DMS53 (cell line): ENCODE results near the gene SRM.
A peak's percentile ranks its signal among the peaks of the same experiment; 100 is the strongest.
"Not testable (repeated sequence)": the region's sequence is repeated elsewhere in the genome, so short reads cannot be mapped to it uniquely, and the experiment has no call there.

ENCODE experiments used
- DNase-seq: peaks from one replicate; lab custom pipeline; 2025; lab: John Stamatoyannopoulos, UW

SRM gene

DNA sequence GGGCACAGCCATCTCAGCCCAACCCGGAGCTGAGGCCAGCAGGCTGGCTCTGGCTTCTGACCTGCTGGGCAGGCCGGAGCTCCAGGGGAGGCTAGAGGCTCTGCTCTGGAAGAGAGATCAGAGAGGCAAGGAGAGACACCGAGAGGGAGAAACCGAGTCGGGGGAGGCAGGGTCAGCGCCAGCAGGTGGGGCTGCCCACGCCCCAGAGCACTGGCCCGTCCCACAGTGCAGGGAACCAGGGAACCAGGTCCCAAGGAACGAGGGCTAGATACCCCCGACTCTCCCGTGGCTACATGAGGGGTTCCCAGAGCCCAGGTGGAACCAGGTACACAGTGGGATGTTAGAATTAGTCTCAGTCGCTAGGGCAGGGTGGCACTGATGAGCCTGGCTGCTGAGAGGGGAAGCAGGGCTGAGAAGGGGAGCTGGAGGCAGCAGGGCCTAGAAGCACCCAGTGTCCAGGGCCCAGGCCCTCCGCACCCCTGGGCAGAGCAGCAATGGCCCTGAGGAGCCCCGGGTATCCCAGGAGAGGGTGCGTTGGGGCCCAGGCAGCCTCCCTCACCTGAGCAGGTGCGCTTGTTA, 14.9 kb downstream of the SRM start:
- DNase-seq = no peak

DNA sequence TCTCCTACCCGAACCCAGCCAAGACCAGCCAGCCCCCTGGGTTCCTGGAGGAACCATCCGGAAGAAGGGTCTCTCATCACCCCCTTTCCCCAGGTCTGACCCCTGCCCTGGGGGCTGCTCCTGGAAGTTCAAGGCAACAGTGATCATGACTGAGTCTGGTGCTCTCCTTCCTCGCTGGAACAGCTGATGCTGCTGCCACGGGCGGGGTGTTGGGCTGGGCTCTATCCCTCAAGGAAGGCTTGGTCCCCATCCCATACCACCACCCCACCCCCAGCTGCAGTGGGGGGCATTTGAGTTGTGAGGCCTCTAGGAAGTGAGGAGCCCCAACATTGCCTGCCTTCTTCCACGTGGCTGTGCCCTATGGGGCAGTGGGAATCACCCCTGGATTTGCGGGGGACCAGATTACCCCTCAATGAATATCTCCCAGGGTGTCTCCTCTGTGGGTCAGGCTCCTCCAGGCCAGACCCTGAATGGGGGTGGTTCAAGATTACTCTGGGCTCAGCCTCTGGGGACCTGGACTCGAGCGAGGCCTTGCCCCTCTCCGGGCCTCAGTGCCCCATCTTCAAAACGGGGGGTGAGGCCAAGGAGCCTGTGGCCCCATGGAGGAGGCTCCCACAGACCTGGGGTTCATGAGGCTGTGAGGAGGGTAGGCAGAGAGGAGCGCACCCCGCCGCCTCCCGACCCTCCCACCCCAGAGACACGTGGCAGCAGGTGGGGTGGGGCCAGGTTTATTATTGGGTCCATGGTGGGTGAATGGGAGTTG, 15.6 kb downstream of the SRM start:
- DNase-seq = no peak

DNA sequence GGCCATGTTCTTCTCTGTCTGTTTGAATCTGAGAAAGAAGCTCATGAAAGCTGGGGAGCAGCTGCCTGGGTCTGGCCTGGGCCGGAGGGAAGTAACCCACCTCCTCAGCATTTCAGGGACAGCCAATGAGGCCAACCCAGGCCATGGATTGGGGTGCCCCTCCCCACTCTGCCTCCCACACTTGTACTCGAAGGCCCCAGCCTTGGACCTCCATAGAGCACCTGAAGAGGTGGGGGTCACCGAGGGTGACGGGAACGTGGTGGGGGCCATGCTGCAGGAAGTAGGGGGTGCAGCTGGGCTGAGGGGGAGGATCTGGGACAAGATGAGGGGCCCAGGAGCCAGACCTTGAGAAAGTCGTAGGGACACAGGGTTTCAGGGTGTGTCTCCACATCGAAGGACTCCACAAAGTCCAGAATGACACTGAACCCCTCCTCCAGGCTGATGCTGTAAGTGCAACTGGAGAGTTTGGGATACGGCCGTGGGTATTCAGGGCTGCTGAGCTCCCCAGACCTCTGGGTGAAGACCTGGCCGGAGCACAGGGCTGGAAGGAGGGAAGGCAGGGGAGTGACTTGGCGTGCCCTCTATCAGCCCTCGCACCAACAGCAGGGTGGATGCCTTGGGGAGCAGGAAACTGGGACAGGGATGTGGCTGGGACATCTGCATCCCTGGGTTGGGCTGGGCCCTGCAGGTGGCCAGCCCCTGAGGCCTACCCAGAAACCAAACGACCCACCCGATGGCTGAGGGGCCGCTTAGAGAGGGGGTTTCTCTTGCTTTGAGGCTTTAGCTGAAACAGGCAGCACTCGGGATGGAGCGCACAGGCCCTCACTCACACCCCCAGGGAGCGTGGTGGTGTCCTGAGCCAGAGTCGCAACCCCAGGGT, 16.6 kb downstream of the SRM start:
- no peak for DNase-seq

DNA sequence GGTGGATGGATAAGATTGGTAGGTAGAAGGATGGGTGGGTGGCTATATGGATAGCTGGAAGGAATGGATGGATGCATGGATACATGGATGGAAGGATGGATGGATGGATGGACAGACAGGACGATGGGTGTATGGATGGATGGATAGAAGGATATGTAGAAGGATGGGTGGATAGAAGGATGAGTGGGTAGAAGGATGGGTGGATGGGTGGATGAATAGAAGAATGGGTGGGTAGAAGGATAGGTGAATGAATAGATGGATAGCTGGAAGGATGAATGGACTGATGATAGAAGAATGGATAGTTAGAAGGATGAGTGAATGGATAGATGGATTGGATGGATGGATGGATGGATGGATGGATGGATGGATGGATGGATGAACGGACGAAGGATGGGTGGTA, 17.8 kb downstream of the SRM start:
- DNase-seq = no peak

DNA sequence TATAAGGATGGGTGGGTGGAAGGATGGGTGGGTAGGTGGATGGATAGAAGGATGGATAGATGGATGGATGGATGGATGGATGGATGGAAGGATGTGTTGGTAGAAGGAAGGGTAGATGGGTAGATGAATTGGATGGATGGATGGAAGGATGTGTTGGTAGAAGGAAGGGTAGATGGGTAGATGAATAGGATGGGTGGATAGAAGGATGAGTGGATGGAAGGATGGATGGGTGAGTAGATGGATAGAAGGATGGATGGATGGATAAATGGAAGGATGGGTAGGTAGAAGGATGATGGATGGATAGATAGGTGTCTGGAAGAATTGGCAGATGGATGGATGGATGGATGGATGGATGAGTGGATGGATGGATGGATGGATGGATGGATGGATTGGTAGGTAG, 18.8 kb downstream of the SRM start:
- no peak for DNase-seq

DNA sequence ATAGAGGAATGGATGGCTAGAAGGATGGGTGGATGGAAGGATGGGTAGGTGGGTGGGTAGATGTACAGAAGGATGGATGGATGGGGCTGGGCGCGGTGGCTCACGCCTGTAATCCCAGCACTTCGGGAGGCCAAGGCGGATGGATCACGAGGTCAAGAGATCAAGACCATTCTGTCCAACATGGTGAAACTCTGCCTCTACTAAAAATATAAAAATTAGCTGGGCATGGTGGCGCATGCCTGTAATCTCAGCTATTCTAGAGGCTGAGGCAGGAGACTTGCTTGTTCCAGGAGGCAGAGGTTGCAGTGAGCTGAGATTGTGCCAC, 19.8 kb downstream of the SRM start:
- DNase-seq = not testable (repeated sequence)

DNA sequence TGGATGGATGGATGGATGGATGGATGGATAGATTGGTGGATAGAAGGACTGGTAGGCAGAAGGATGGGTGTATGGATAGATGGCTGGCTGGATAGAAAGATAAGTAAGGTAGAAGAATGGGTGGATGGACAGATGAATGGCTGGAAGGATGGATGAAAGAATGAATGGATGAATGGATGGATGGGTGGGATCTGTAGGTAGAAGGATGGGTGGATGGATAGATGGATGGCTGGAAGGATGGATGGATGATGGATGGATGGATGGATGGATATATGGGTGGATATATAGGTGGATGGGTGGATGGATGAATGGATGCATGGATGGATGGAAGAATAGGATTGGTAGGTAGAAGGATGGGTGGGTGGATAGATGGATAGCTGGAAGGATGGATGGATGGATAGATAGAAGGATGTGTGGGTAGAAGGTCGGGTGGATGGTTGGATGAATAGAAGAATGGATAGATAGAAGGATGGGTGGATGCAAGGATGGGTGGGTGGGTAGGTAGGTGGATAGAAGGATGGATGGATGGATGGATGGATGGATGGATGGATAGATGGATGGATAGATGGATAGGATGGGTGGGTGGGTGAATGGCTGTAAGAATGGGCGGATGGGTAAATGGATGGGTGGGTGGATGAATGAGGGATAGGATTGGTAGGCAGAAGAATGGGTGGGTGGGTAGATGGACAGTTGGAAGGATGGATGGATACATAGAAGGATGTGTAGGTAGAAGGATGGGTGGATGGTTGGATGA, 20.3 kb downstream of the SRM start:
- DNase-seq = no peak

DNA sequence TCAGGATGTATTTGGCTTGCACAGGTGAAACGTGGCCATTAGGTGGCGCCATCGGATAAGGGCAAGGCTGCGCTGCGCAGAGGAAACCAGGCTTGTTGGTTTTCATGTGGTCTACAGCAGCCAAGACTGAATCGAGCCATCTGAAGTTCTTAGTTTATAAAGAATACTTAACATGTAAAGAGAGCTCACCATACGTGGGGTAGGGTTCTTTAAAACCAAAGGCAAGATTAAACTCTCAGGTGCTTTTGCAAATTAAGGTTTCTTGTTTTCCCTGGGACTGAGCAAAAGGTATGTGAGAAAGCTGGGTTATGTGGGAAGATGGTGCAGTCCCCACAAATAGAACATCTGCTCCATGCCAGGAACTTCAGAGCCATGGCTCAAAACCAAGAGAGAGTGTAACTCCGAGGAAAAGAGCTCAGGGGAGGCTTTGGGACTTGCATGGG, 22.1 kb downstream of the SRM start:
- peak; percentile 91 for DNase-seq

DNA sequence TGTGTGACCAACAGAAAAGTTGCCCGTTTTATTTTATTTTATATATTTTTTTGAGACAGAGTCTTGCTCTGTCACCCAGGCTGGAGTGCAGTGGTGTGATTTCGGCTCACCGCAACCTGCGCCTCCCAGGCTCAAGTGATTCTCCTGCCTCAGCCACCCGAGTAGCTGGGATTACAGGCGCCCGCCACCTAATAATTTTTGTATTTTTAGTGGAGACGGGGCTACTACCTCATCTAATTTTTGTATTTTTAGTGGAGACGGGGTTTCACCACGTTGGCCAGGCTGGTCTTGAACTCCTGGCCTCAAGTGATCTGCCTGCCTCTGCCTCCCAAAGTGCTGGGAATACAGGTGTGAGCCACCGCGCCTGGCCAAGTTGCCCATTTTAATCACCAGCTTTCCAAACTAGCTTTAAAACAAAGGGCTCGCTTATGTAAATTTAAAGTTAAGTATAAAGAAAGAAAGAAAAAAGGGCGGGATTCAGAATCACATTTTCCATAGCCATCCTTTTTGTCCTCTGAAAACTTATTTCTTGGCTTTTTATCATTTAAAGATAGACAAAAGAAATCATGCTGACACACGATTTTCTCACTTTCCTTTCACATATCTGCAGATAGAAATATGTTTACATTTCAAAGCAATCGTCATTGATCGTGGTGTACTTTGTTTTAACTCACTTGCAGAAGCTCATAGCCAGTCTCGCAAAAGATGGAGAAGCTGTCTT, 22.6 kb downstream of the SRM start:
- not testable (repeated sequence) for DNase-seq

DNA sequence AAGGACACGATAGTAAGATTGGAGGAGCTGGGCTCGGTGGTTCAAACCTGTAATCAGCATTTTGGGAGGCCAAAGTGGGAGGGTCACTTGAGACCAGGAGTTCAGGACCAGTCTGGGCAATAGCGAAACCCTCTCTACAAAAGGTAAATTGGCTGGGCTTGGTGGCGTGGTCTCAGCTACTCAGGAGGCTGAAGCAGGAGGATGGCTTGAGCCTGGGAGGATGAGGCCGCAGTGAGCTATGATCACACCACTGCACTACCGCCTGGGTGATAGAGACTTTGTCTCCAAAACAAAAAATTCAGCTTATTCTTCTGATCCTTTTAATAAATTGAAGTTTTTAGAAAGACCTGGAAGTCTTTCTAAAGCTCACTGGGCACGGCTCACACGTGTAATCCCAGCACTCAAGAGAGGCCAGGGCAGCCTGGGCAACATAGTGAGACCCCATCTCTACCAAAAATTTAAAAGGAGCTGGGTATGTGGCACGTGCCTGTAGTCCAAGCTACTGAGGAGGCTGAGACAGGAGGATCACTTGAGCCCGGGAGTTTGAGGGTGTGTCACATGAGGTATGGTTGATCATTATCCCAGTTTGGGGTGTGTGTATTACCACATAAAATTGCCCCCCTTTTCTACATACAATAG, 28.1 kb downstream of the SRM start:
- DNase-seq = no peak

DNA sequence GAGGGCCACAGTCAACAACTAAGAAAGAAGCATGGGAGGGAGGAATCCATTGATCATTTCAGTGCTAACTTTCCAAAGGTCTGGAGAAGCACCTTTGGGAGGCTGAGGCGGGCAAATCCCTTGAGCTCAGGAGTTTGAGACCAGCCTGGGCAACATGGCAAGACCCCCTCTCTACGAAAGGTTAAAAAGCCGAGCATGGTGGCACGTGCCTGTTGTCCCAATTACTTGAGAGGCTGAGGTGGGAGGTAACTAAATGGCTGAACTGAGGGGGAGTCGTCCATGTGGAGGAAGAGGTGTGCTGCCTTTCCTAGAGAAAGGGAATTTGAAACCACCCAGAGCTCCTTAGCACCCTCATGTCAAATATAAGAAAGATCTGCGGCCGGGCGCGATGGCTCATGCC, 29.0 kb downstream of the SRM start:
- DNase-seq = no peak

DNA sequence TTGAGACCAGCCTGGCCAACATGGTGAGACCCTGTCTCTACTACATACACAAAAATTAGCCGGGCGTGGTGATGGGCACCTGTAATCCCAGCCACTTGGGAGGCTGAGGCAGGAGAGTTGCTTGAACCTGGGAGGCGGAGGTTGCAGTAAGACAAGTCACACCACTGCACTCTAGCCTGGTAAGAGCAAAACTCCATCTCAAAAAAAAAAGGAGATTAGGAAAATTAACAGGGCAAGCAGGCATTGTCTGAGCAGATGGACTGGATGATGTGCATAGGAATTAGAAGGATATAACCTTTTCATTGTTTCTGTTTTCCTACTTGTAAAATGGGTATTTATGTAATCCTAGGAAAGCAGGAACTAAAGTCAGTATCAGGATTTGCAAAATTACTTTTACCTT, 31.8 kb downstream of the SRM start:
- DNase-seq = no peak

DNA sequence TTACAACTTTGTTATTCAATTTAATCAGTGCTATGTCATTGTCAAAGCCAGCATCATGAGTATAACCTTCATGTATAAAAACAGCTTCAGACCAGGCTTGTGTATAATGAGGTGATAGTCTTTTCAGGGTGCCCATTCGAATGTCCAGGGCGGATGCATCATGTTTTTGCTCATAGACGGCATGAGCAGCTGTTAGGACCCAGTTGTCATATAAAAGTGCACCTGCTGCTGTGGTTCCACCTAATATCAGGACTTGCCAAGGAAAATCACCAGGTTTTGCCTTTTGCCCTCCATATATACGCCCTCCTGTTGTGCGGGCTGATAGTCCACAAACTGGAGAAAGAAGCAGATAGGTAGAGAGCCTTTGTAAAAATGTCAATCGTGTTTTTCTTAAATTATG, 32.5 kb downstream of the SRM start:
- no peak for DNase-seq

DNA sequence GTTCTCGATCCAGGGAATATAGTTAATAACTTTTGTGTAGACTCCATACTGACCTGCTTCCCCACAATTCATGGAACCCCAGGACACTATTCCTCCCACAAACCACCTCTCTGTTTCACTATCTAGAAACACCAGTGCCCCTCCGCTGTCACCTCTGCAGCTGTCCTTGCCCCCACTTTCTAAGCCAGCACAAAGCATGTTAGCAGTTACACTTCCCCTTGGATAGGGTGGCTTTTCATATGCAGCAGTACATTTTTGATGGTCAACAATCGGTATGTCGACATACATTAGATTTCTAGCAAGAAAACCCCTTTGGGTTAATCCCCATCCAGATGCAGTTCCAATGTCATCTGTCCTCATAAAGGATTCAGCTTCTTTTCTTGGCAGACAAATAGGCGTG, 32.9 kb downstream of the SRM start:
- DNase-seq = no peak

DNA sequence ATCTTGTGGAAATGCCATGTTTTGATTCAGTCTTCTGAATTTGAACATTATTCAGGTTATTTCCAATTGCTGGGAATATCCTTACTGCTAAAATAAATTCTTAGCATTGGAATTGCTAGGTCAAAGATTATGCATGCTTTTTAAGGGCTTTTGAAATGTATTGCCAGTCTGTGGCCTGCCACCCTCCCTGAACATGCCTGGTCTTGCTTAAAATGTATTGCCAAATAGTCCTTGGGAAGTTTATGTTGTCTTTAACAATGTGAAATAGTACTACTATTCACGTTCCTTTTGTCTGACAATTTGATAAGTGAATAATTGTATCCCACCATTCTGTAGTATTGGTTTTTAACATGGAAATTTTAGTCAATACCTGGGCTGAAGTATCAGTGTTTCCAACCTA, 33.8 kb downstream of the SRM start:
- no peak for DNase-seq

DNA sequence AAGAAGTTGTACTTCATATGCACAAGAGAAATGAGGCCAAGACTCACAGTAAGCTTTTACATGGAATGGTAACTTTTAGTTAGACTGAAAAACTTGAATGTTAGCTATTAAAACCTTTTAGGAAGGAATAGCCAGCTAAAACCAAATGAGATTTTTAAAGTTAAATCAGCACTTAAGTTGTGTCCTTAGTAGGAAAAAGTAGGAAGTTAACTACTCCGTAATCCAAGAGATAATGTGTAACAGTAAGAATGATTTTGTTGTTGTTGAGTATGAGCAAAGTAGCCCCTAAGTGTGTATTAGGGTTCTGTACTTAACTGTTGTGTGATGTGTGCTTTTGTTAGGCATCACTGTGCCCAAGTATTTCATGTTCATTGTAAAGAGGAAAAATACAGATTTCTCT, 34.2 kb downstream of the SRM start:
- no peak for DNase-seq

DNA sequence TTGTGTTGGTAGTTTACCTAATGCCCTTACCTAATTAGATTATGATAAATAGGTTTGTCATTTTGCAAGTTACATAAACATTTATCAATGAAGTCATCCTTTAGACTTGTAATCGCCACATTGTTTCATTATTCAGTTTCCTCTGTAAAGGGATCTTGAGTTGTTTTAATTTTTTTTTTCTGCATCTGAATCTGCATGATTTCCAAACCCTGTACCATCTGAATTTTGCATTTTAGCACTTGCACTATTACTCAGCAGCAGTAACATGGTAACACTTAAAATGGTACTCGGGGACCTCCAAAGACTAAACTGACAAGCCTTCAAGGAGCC, 35.0 kb downstream of the SRM start:
- no peak for DNase-seq

DNA sequence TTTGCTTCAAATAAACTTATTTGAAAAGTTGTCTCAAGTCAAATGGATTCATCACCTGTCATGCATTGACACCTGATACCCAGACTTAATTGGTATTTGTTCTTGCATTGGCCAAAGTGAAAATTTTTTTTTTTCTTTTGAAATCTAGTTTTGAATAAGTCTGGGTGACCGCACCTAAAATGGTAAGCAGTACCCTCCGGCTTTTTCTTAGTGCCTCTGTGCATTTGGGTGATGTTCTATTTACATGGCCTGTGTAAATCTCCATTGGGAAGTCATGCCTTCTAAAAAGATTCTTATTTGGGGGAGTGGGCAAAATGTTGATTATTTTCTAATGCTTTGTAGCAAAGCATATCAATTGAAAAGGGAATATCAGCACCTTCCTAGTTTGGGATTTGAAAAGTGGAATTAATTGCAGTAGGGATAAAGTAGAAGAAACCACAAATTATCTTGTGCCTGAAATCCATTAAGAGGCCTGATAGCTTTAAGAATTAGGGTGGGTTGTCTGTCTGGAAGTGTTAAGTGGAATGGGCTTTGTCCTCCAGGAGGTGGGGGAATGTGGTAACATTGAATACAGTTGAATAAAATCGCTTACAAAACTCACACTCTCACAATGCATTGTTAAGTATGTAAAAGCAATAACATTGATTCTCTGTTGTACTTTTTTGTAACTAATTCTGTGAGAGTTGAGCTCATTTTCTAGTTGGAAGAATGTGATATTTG, 35.5 kb downstream of the SRM start:
- DNase-seq = no peak

DNA sequence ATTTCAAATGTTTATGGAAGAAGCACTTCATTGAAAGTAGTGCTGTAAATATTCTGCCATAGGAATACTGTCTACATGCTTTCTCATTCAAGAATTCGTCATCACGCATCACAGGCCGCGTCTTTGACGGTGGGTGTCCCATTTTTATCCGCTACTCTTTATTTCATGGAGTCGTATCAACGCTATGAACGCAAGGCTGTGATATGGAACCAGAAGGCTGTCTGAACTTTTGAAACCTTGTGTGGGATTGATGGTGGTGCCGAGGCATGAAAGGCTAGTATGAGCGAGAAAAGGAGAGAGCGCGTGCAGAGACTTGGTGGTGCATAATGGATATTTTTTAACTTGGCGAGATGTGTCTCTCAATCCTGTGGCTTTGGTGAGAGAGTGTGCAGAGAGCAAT, 36.6 kb downstream of the SRM start:
- DNase-seq = no peak

DNA sequence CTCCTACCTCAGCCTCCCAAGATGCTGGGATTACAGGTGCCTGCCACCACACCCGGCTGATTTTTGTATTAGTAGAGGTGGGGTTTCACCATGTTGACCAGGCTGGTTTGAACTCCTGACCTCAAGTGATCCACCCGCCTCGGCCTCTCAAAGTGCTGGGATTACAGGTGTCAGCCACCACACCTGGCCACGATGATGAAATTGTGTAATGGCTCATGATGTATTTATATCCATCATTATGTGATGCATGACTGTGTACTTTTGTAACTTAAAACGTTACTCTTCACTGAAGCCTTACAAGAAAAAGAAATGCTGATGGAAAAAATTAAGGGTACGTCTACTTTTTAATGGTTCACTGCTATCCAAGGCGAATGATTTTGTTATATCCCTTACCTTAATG, 39.8 kb downstream of the SRM start:
- no peak for DNase-seq

DNA sequence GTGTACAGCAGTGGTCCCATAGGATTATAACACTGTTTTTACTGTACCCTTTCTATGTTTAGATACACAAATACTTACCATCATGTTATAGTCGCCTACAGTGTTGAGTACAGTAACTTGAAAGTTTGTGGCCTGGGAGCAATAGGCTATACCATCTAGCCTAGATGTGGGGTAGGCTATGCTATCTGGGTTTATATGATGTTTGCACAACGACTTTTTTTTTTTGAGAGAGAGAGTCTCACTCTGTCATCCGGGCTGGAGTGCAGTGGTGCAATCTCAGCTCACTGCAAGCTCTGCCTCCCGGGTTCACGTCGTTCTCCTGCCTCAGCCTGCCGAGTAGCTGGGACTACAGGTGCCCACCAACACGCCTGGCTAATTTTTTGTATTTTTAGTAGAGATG, 40.5 kb downstream of the SRM start:
- DNase-seq = not testable (repeated sequence)
